Fibroblast of mammary gland (primary cell): ENCODE data around the gene INTS4.
"Not testable (repeated sequence)": the region's sequence is repeated elsewhere in the genome, so short reads cannot be mapped to it uniquely, and the experiment has no call there.

Source experiments
- DNase-seq: peaks from one replicate; pipeline ENCODE4 v3.0.0-alpha.2; 2010; ENCODE audit warnings: low read depth
- H3K4me3 ChIP-seq: 2 replicates; pipeline ENCODE4 v1.5.1; 2011; ENCODE audit warnings: low read depth, mild to moderate bottlenecking, low read length, moderate library complexity; ENCODE audit not compliant: control insufficient read depth
- CTCF ChIP-seq: conservative IDR thresholded peaks from 2 replicates; pipeline ENCODE4 v1.5.1; 2011; ENCODE audit warnings: low read depth, low read length, inconsistent platforms; ENCODE audit not compliant: control insufficient read depth, insufficient read depth

INTS4 gene

GRCh38 chr11:77981346-77981947, 13.0 kb downstream of the INTS4 start:
- no peak overlapping the region for H3K4me3 ChIP-seq
- no peak for TF ChIP-seq CTCF
- no peak for DNase-seq

GRCh38 chr11:77968337-77968736, 26.1 kb downstream of the INTS4 start:
- TF ChIP-seq CTCF, result no peak
- no peak overlapping the region for H3K4me3 ChIP-seq
- no peak for DNase-seq

DNA sequence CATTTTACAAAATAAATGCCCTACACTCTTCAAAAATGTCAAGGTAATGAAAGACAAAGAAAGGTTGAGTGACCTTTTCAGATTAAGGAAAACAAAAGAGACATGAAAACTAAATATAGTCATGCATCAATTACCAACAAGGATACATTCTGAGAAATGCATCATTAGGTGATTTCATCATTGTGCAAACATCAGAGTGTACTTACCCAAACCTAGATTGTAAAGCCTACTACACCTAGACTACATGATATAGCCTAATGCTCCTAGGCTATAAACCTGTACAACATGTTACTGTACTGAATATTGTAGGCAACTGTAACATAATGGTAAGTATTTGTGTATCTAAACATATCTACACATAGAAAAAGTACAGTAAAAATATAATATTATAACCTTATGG, 26.7 kb downstream of the INTS4 start:
- no peak overlapping the region for H3K4me3 ChIP-seq
- no peak for DNase-seq
- no peak for TF ChIP-seq CTCF

DNA sequence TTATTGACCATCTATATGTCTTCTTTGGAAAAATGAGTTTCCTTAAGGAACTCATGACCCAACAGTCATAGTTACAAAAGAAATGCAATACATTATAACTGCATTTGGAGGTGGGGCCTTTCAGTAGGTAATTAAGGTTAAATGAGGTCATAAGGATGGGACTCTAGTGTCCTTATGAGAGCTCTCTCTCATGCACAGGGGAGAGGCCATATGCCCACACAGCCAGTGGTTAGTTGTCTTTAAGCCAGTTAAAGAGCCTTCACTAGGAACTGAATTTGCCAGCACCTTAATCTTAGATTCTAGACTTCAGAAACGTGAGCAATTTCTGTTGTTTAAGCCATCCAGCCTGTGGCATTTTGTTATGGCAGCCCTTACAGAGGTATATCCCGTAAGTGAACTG, 27.3 kb downstream of the INTS4 start:
- H3K4me3 ChIP-seq, result no peak overlapping the region
- no peak for TF ChIP-seq CTCF
- DNase-seq, result no peak

GRCh38 chr11:77966338-77966737, 28.1 kb downstream of the INTS4 start:
- H3K4me3 ChIP-seq, result no peak overlapping the region
- no peak for DNase-seq
- TF ChIP-seq CTCF, result no peak

- H3K4me3 ChIP-seq, result no peak overlapping the region
Observed at GRCh38 chr11:77959434-77959833, 35.0 kb downstream of the INTS4 start.

GRCh38 chr11:77958583-77959177, 35.8 kb downstream of the INTS4 start:
- not testable (repeated sequence) for H3K4me3 ChIP-seq, DNase-seq

More at GRCh38 chr11:77959434-77959833, 35.0 kb downstream of the INTS4 start:
- DNase-seq, result peak; percentile 65
- TF ChIP-seq CTCF, result no peak

- peak; percentile 52 for DNase-seq
- not testable (repeated sequence) for H3K4me3 ChIP-seq
Observed at GRCh38 chr11:77943296-77943695, 51.2 kb downstream of the INTS4 start.

GRCh38 chr11:77942465-77942864, 52.0 kb downstream of the INTS4 start:
- not testable (repeated sequence) for H3K4me3 ChIP-seq
- DNase-seq, result peak; percentile 39

DNA sequence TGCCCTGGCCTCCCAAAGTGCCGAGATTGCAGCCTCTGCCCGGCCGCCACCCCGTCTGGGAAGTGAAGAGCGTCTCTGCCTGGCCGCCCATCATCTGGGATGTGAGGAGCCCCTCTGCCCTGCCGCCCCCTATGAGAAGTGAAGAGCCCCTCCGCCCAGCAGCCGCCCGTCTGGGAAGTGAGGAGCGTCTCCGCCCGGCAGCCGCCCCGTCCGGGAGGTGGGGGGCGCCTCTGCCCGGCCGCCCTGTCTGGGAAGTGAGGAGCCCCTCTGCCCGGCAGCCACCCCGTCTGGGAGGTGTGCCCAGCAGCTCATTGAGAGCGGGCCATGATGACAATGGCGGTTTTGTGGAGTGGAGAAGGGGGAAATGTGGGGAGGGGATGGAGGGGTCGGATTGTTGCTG, 60.9 kb downstream of the INTS4 start:
- H3K4me3 ChIP-seq, DNase-seq: not testable (repeated sequence)
